HG03064 (cell line): ENCODE measurements around the gene ACTL10.

Experiments
- ATAC-seq: cut with Tn5 transposase; IDR thresholded peaks from one replicate; pipeline ENCODE4 v1.9.1; 2021; ENCODE audit warnings: low read depth; ENCODE audit not compliant: unreplicated experiment

The ACTL10 gene

DNA sequence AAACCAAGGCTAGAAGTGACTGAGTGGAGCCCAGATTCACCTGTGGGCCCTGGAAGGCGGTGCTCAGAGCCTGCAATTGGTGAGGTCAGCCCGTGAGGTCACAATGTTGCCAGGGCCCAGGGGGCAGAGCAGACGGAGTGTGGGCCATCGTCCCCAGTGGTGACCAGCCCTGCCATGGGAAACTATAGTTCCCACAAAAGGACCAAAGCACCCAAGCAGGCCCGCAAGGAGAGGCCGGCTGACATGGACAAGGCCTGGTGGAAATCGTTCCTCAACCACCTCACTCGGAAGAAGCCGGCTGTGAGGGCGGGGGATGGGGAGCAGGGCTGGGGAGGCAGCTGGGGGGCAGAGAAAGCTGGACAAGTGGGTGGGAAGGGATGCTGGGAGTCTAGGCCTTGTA is 4.6 kb upstream of the ACTL10 start, which contains the start of gene C20orf144:
Gene C20orf144, plus strand, starts transcription at position 156 of the 400 bp plus-strand sequence. Its CDS starts 19 bp downstream, at position 175.
- no peak for ATAC-seq

DNA sequence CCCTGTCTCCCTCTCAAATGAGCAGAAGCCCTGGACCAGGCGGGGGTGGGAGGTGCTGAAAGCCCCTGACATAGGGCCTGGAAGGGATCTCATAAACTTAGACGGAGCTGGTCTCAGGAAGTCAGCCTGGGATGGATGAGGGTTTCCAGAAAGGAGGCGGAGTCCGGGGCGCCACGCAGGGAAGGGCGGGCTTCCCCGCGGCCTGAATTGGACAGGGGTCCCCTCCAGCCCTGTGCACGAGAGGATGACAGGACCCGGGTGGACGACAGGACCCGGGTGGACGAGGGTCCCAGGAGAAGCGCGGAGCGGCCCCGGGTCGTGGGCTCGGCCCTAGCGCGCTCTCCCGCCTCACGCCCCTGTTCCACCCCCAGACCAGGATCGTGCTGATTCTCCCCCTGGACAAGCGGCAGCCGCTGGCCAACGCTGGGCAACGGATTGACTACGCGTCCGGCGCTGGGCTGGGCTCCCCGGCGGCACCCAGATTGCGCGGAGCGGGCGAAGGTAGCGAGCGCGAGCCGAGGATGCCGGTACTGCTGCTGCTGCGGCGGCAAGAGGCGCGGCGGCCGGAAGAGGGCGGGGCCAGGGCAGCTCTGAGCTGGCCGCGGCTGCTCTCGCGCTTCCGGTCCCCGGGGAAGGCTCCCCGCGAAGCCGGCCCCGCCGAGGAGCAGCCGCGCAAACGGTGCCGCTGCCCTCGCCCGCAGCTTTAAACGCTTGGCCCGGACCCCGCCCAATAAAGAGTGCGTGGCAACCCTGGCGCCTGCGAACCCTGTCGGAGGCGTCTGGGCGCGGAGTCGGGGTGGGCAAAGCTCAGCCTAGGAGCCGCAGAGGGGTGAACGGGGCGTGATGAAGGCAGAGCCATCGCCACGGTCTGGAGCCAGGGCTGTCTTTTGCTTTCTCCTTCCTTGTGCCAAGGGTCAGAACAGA is 3.3 kb upstream of the ACTL10 start:
- ATAC-seq, result no peak

DNA sequence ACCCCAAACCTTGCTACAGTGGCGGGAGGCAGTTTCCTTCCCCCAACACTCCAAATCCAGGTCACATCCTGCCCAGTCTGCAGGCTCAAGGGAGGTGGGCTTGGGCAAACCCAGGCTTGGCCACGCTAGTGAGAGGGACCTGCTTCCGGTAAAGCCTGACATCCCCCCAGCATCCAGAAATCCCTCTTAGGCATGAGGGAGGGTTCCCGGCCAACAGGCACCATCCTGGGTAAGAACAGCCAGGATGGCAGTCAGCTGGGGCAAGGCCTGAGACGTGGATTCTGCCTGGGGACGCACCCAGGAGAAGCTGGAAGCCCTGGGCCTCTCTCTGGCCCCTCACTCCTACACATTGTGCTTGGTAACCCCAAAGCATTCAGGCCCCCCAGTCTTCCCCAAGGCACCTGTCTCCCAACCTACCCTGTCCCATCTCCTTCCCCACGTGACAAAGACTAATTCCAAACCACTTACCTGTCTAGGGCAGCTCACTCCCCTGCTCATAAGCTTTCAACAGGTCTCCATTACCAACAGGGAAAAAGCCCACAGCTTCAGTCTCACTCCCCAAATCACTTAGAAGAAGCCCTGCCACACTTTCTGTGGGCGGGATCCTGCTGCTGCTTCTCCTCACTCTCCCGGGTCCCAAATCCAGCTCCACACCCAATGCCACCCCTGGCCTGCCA is 2.5 kb upstream of the ACTL10 start:
- no peak for ATAC-seq

DNA sequence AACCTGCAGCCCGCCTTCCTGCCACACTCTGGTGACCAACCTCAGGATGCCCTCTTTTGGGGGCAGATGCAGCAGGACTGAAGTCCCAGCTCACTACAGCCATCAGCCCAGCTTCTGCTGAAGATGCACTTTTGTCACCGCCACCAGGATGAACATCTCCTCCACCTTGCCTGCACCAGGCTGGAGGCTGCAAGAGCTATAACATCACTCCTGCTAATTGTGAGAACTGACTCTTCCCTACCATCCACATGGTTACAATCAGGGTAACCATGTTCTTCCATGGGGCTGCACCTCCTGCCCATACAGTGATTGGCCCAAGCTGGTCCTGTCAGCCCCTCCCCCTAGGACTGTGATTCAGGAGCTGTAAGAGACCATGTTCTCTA is 2.0 kb upstream of the ACTL10 start:
- no peak for ATAC-seq

DNA sequence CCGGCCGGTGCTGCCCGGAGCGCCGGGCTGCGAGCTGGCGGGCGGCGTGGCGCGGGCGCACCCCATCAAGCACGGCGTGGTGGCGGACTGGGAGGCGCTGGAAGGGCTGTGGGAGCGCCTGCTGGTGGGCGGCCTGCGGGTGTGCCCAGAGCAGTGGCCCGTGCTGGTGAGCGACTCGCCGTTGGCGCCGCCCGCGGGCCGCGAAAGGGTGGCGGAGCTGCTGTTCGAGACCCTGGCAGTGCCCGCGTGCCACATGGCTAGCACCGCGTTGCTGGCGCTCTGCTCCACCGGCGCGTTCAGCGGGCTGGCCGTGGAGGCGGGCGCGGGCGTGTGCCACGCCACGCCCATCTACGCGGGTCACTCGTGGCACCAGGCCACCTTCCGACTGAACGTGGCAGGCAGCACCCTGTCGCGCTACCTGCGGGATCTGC is 517 bp downstream of the ACTL10 start:
- peak; percentile 13 for ATAC-seq

DNA sequence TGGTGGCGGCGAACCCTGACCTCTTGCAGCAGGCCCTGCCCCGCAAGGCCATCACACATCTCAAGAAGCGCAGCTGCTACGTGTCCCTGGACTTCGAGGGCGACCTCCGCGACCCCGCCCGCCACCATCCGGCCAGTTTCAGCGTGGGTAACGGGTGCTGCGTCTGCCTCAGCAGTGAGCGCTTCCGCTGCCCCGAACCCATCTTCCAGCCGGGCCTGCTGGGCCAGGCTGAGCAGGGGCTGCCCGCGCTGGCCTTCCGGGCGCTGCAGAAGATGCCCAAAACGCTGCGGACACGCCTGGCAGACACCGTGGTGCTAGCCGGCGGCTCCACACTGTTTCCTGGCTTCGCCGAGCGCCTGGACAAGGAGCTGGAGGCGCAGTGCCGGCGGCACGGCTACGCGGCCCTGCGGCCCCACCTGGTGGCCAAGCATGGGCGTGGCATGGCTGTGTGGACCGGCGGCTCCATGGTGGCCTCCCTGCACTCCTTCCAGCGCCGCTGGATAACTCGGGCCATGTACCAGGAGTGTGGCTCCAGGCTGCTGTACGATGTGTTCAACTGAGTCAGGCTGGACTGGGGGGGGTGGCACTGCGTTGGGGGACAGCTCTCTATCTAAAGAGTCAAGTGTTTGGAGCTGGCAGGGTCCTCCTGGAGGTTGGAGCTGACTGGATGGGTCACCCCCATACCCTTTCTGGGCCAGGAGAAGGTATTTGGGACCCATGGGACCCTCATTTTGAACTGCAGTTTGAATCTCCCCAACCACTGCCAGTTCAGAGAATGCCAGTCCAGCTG is 1.1 kb downstream of the ACTL10 start:
- no peak for ATAC-seq

DNA sequence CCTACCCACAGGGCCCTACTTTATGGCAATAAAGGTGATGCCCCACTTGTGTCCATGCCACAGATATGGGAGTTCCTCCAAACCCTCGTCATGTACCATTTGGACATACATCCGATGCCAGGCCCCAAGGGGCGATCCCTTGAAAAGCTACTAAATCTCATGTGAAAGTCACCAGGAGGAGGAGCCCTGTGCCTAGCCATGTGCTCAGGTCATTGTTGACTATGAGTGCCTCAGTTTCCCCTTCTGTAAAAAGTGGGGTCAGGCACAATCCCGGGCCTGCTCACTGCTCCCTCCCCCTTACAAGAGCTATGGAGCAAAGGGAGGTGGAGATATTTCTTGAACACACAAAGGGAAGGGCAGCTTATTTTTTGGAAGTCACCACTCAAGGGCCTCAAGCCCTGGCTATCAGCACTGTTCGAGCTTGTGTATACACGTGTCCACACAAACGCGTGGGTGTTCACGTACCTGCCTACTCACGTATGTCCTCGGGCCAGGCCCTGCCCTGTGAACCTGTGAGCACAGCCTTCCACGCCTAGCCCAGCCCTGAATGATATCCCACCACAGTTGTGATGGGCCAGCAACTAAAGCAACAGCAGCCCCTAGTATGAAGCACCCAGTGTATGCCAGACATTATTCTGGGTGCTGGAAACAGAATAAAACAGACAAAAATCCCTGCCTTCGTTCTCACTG is 1.9 kb downstream of the ACTL10 start:
- no peak for ATAC-seq

DNA sequence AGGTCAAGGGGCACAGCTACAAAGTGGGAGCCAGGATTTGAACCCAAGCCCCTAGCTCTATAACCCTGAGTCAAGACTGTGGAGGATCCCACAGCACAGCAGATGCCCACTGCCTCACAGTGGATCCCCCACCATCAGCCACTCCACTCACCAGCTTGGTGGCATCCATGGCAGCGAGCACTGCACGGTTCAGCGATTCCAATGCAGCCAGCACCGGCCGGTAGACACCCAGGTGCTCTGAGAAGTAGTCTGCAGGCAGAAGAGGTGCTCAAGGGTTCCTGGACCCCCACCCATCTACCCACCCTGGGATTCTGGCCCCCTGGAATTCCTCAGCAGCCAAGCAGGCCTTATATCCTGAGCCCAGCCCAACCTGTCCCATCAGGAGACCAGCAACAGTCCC is 2.5 kb downstream of the ACTL10 start:
- no peak for ATAC-seq

DNA sequence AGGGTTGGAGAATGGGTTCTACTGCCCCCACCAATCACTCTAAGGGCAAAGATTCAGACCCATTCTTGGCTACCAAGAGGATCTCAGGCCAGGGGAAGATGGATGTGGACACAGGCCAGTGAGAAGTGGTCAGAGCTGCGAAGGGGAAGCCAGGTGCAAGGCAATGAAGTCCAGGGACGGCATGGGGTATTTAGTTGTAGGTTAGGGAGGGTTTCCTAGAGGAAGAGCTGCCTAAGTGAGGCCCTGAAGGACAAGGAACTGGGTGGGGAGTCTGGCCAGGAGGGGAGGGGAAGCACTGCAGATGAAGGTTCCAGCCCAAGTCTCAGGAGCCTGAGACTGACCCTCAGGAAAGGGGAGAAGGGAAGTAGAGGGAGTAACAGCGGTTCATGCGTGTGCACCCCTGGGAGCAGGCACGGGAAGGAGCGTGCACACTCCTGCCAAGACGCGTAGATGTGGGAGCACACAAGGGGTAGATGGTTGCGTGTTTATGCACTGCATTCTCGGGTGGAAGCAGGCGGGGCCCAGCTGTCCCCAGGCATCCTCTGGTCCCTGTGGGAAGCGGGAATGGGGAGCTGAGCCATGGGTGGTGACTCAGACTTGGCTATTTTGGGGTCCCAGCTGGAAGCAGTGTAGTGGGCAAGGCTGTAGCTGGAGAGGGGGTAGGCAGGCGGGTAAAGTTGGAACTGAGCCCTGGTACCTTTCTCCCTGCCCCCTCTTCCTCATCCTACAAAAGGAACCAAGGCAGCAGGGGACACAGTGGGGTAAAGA is 3.3 kb downstream of the ACTL10 start:
- no peak for ATAC-seq

DNA sequence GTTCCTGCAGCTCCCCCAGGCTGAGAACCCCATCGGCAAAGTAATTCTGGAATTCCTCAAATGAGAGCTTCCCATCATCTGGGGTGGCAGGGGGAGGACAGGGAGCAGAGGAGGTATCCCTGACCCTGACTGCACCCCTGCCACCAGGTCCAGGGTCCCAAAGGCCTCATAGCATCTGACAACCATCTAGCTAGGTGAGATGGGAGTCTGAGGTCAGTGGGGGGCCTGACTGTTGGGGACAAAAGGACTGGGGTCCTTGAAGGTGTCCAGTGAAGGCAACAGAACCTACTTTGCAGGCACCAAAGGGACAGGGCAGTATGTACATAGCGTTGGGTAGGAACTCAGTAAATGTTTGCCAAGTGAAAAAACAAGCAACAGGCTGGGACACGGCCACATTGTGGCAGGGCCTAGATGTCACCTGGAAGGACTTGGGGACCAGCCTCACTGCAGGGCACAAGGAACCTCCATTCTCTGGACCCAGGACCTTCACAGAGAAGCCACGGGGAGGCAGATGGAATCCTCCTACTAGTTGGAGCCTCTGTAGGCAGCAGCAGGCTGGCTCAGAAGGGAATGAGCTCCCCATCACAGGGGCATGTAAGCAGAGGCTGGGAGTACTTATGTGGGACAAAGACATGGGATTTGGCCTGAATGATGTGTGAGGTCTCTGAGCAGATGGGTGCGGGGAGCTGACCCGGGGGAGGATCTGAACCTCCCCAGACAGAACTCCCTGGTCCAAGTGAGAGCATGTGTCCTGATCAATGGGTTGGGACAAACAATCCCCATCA is 4.2 kb downstream of the ACTL10 start:
- no peak for ATAC-seq

DNA sequence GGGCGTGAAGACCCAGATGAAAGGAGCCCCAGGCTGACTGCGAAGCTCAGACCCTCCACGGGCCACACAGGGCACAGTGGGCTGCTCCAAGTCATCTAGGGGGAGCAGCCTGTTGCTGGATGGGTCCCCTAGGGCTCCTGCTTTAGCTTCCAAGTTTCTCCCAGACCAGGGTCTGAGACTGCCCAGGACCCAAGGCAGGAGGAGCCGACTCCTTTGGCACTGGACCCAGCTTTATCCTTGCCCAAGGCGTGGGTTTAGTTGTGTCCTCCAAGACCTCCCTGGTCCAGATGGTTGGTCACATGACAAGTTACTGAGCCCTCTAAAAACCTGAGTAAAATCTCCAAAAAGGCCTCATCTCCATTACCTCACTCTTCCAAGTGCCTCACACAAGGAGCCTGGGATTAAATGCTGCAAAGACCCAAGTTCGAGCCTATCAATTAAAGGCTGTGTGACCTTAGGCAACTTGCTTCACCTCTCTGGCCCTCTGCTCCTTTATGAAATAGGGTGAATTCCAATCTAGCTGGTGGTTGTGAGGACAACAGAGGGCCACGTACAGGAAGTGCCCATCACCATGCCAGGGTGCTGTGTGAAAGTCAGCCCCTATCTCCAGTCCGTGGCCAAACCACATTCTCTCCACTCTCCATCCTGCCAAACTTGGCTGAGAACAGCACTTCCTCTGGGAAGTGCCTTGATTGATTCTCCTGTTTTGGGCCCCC is 5.0 kb downstream of the ACTL10 start:
- ATAC-seq, result no peak

DNA sequence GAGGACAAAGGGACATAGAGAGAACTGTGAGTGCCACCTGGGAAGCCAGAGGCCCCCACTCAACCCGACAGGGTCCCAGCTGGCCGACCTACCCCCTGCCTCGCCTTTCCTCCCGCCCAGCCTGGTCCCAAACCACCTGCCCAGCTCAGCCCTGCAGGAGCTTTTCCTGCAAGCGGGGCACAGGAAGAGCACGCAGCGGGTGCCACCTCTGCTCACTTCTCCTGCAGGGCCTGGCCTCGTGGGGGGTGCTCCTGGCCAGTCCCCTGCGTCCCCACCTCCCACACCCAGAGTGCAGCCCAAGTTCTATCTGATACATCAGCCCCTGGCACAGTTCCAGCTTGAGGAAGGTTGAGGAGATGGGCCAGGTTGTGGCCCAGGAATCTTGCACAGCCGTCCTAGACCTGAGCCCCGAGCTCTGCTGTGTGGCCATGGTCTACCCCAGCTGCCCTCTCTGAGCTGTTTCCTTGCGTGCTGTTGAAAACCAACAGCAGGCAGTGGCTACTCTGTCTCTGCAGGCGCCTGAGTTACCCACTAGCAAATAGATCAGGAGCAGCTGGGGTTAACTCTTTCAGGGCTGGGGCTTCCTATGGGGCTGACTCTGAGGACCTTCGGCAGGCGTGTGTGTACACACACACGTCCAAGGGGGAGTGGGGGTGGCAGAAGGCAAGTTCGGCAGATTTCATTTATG is 5.8 kb downstream of the ACTL10 start:
- ATAC-seq, result no peak

DNA sequence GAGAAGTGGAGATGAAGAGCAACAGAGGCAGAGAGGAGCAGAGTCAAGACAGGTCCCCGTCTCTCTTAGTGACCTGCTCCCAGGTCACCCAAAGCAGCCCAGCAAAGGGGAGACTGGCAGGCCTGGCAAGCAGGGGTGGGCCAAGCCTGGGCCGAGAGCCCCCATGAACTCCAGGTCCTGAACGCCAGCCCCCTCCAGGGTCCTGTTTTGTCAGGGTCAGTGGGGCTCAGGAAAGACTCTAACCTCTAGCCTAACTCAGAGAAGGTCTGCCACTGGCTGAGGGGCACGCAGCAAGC is 6.3 kb downstream of the ACTL10 start:
- ATAC-seq, result no peak

DNA sequence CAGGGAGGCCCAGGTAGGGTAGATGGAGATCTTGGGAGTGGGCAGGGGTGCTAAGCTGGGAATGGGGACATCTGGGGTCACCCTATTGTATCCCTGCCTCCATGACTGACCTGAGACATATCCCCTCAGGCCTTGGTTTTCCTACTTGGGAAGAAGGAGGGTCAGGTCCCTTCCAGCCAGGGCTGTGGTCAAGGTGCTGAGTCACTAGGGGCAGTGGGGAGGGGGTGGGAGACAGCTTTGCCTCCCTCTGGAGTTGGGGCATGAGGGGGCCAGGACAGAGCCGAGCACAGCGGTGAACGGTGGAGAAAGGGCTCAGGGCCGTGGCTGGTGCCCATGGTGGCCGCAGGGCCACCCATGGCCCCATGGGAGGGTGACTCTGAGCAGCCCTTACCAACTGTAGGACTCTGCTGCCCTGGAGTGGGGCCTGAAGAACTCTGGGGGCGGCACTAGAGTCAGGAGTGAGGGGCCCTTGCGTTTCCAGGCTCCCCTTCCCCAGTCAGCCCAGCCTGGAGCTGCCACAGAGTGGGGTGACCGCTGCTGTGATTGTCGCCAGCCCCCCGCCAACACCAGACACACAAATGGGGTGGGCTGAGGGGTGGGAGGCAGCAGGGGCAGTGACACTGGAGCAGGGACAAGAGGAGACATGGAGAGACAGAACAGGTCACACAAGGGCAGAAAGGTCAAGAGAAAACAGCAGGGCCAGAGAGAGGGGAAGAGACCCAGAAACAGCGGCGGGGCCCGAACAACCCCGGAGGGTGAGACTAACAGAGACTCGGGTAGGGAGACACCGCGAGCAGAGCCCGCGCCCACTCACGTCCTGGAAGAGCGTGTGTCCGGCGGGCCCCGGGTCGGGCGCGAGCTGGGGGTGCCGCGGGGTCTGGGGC is 6.9 kb downstream of the ACTL10 start:
- no peak for ATAC-seq

DNA sequence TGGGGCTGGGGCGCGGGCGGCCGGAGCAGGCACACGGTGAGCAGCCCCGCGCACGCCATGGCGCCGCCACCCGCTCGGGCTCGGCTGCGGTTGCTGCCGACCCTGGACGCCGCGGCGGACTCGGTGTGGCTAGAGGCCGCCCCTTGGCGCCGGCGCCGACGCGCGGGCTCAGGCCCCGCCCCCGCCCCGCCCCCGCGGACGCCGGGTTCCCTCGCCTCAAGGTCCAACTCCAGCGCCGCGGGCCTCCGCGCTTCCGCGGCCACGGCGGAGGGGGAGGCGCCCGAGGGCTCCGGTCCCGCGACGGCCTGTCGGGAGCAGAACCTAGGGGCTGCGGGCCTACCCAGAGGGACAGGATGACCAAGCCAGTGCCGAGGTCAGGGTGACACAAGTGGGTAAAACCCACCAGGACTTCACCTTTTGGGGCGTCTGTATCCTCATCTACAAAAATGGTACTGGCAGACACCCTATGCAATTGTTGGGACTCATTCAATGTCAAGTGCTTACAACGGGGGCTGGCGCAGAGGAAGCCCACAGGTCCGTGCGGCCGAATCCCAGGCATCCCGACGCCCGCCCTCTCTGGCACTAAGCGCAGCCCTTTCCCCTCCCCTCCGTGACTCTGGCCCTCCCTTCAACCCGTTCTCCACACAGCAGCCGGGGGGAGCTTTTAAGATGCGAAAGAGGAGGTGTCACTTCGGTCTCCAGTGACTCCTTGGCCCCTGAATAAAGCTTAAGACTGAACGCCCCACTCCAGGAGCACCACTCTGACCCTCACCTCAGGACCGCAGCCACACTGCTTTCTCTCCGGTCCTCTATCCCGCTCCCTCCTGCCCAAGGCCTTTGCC is 7.8 kb downstream of the ACTL10 start, which contains the start of gene NECAB3:
Gene NECAB3, minus strand, starts transcription at position 135 of the 842 bp plus-strand sequence. Its CDS starts 76 bp downstream, at position 59.
- no peak for ATAC-seq
